ENCODE measurements around the gene HDLBP. TPM values are rescaled to one million over a fixed set of nuclear protein-coding genes. Genes with fewer than 3 reads are reported as not detected.

Gene HDLBP
- polyA plus RNA-seq, 3 donors, result 50.4 to 73.1 (median 69.9) TPM

- Histone ChIP-seq H3K36me3 (replicated peaks in 1 of 2; ENCODE audit: control insufficient read depth in 1 of 2, insufficient read depth in 2 of 2, low read length in 2 of 2) (peaks cover 51 to 86% of the 10 kb centered on the region in 2 donors), H3K9ac (ENCODE audit: insufficient read depth, low read length, poor library complexity, severe bottlenecking) (no peak overlapping the region), H3K4me2 (replicated peaks; ENCODE audit: extremely low read depth, low read length, poor library complexity, severe bottlenecking) (no peak overlapping the region), H4K20me1 (ENCODE audit: insufficient read depth, low read length) (no peaks in the 10 kb centered on the region), H3K79me2 (ENCODE audit: insufficient read depth, low read length) (no peaks in the 10 kb centered on the region), H3K27ac (ENCODE audit: low read depth in 1 of 2, low read length in 2 of 2) (no peak overlapping the region), H3K4me1 (ENCODE audit: control insufficient read depth in 1 of 2, insufficient read depth in 2 of 2, low read length in 2 of 2) (no peaks in the 10 kb centered on the region), H3K9me3 (replicated peaks in 1 of 2; ENCODE audit: control insufficient read depth in 1 of 2, insufficient read depth in 1 of 2, low read length in 2 of 2) (no peaks in the 10 kb centered on the region), H3K4me3 (replicated peaks in 1 of 3; ENCODE audit: low read depth in 2 of 3, low read length in 3 of 3) (no peak overlapping the region), H3K27me3 (ENCODE audit: control insufficient read depth in 2 of 2, insufficient read depth in 2 of 2, low read length in 2 of 2) (no peaks in the 10 kb centered on the region), H2AFZ (ENCODE audit: insufficient read depth, low read depth, low read length, poor library complexity, severe bottlenecking) (no peak overlapping the region)
- Mint-ChIP-seq H3K27ac (peak overlapping the region in 1 of 7 donors; percentile 35), H3K27me3 (ENCODE audit: low read depth in 3 of 3) (peaks cover 0 to 3% (median 1%) of the 10 kb centered on the region in 3 donors), H3K36me3 (peaks cover 72 to 93% of the 10 kb centered on the region in 2 donors), H3K4me3 (no peak overlapping the region), H3K4me1 (no peaks in the 10 kb centered on the region), H3K9me3 (peaks cover 0 to 3% (median 0%) of the 10 kb centered on the region in 7 donors)
- 97% methylated on average over 4 of the region's 12 CpGs for WGBS (ENCODE audit: insufficient coverage)
- no peak for DNase-seq
- TF ChIP-seq CTCF (IDR thresholded peaks at IDR 0.05), result no peak
- intact Hi-C loops (cut with micrococcal nuclease), result no loop called here
Measured at GRCh38 chr2:241177526-241178334, 137.7 kb downstream of the HDLBP start.

Other genes with a start within 250 kb of the HDLBP start
- gene MTERF4, start 213.4 kb downstream of the HDLBP start, polyA plus RNA-seq, result 10 to 100 TPM; 15.5 to 37.4 (median 17.8) TPM
- 1 to 10 TPM in 1 of 3 donors, under 1 TPM in 2; 0.56 to 4.3 (median 0.70) TPM for gene PASK, start 166.2 kb downstream of the HDLBP start, polyA plus RNA-seq
- gene PPP1R7, start 165.2 kb downstream of the HDLBP start, polyA plus RNA-seq, result 100 to 1,000 TPM in 1 of 3 donors, 10 to 100 TPM in 2; 54.9 to 102 (median 84.4) TPM
- under 1 TPM in 1 of 3 donors, not detected in 2; 0.03 TPM for gene ANO7, start 127.0 kb downstream of the HDLBP start, polyA plus RNA-seq
- gene SEPTIN2, start 253 bp upstream of the HDLBP start, polyA plus RNA-seq, result 100 to 1,000 TPM; 195 to 207 (median 203) TPM
- gene FARP2, start 40.6 kb upstream of the HDLBP start, polyA plus RNA-seq, result 1 to 10 TPM; 6.7 to 8.5 (median 7.3) TPM
- gene STK25, start 192.9 kb upstream of the HDLBP start, polyA plus RNA-seq, result 100 to 1,000 TPM in 1 of 3 donors, 10 to 100 TPM in 2; 62.7 to 215 (median 69.5) TPM
- under 1 TPM in 1 of 3 donors, not detected in 2; 0.05 TPM for gene BOK, start 243.1 kb upstream of the HDLBP start, polyA plus RNA-seq